Ishikawa (cell line): Measurements from ENCODE around the gene DIP2A.

Source experiments
- CEBPB ChIP-seq: IDR thresholded peaks from 2 replicates; pipeline ENCODE4 v1.6.1; 2012
- CREB1 ChIP-seq: IDR thresholded peaks from 2 replicates; pipeline ENCODE4 v1.6.1; 2012; ENCODE audit warnings: low read depth
- EGR1 ChIP-seq: IDR thresholded peaks from 2 replicates; pipeline ENCODE4 v1.6.1; 2012
- EP300 ChIP-seq: IDR thresholded peaks from 2 replicates; pipeline ENCODE4 v1.6.1; 2012; ENCODE audit warnings: borderline replicate concordance
- FOXM1 ChIP-seq: IDR thresholded peaks from 2 replicates; pipeline ENCODE4 v1.6.1; 2012; ENCODE audit warnings: low read depth, borderline replicate concordance
- MAX ChIP-seq: IDR thresholded peaks from 2 replicates; pipeline ENCODE4 v1.6.1; 2012
- NFIC ChIP-seq: IDR thresholded peaks from 2 replicates; pipeline ENCODE4 v1.6.1; 2012
- RAD21 ChIP-seq: IDR thresholded peaks from 2 replicates; pipeline ENCODE4 v1.6.1; 2012; ENCODE audit warnings: low read depth
- REST ChIP-seq: IDR thresholded peaks from 2 replicates; pipeline ENCODE4 v1.6.1; 2012; ENCODE audit warnings: low read depth, mild to moderate bottlenecking
- TAF1 ChIP-seq: IDR thresholded peaks from 2 replicates; pipeline ENCODE4 v1.6.1; 2012; ENCODE audit warnings: low read depth, mild to moderate bottlenecking
- TCF12 ChIP-seq: IDR thresholded peaks from 2 replicates; pipeline ENCODE4 v1.6.1; 2012; ENCODE audit warnings: low read depth
- TEAD4 ChIP-seq: IDR thresholded peaks from 2 replicates; pipeline ENCODE4 v1.6.1; 2012
- USF1 ChIP-seq: IDR thresholded peaks from 2 replicates; pipeline ENCODE4 v1.6.1; 2012
- YY1 ChIP-seq: IDR thresholded peaks from 2 replicates; pipeline ENCODE4 v1.6.1; 2012; ENCODE audit warnings: low read depth
- ZBTB7A ChIP-seq: IDR thresholded peaks from 2 replicates; pipeline ENCODE4 v1.6.1; 2012; ENCODE audit warnings: low read depth

The DIP2A gene

GRCh38 chr21:46568562-46568961, 109.9 kb downstream of the DIP2A start:
- TF ChIP-seq TCF12 (no peak), TEAD4 (no peak), MAX (no peak), CREB1 (no peak), EP300 (no peak), EGR1 (no peak), USF1 (no peak), YY1 (no peak), FOXM1 (no peak), CEBPB (no peak), NFIC (no peak), TAF1 (no peak)

- no peak for TF ChIP-seq USF1
- TF ChIP-seq TEAD4 = no peak
- no peak for TF ChIP-seq CREB1
- no peak for TF ChIP-seq NFIC
- TF ChIP-seq EP300 = no peak
- no peak for TF ChIP-seq MAX
- no peak for TF ChIP-seq EGR1
- no peak for TF ChIP-seq CEBPB
- no peak for TF ChIP-seq RAD21
- TF ChIP-seq TAF1 = no peak
- no peak for TF ChIP-seq TCF12
- no peak for TF ChIP-seq YY1
- TF ChIP-seq FOXM1 = no peak
- TF ChIP-seq ZBTB7A = no peak
- no peak for TF ChIP-seq REST
Observed at GRCh38 chr21:46569081-46569480, 110.4 kb downstream of the DIP2A start.

- TF ChIP-seq ZBTB7A = no peak
- no peak for TF ChIP-seq EP300
- TF ChIP-seq FOXM1 = no peak
- no peak for TF ChIP-seq CREB1
- TF ChIP-seq TCF12 = no peak
- TF ChIP-seq RAD21 = no peak
- no peak for TF ChIP-seq EGR1
Observed at GRCh38 chr21:46570119-46570518, 111.4 kb downstream of the DIP2A start.

- TF ChIP-seq NFIC (no peak), TEAD4 (no peak), REST (no peak), RAD21 (no peak), ZBTB7A (no peak), FOXM1 (no peak), EP300 (no peak), TCF12 (no peak), EGR1 (no peak), CEBPB (no peak), TAF1 (no peak), USF1 (no peak), MAX (no peak), YY1 (no peak), CREB1 (no peak)
Observed at GRCh38 chr21:46570631-46571030, 111.9 kb downstream of the DIP2A start.

- TF ChIP-seq TAF1 (no peak), YY1 (no peak), USF1 (no peak), EP300 (no peak), CEBPB (no peak), NFIC (no peak), CREB1 (no peak), RAD21 (no peak), TCF12 (no peak), EGR1 (no peak), MAX (no peak), ZBTB7A (no peak), TEAD4 (no peak), REST (no peak)
Observed at GRCh38 chr21:46572850-46573249, 114.2 kb downstream of the DIP2A start.
